HEK293 (cell line): Measurements from ENCODE around the gene ZNF664.

Experiments
- CTCF ChIA-PET: fragments of 350-600 bp; formaldehyde crosslinking; extraction: SDS; loops from one replicate; lab custom pipeline; 2021; ENCODE audit warnings: antibody characterized with exemption; lab: Yijun Ruan, JAX
- POLR2A ChIA-PET: fragments of 300-600 bp; formaldehyde crosslinking; extraction: SDS; loops from one replicate; lab custom pipeline; 2020; ENCODE audit warnings: antibody characterized with exemption, inconsistent platforms; lab: Yijun Ruan, JAX
- H3K27ac ChIP-seq: fragments of 200-500 bp; sonication (Bioruptor generic); 2 replicates; pipeline ENCODE4 v1.5.1; 2014; ENCODE audit warnings: low read depth, low read length, control low read depth, inconsistent platforms; ENCODE audit errors: extremely low read depth
- H3K36me3 ChIP-seq, 2 experiments: fragments of 200-500 bp in 1 of 2; sonication (Bioruptor generic) in 1 of 2; 1 replicate in 1 of 2; 2 replicates in 1 of 2; pipeline ENCODE4 v1.5.1; 2014 to 2017; ENCODE audit warnings: inconsistent platforms in 2 of 2, low read length in 2 of 2; ENCODE audit not compliant: control insufficient read depth in 2 of 2, insufficient read depth in 1 of 2
- H3K4me1 ChIP-seq: fragments of 200-500 bp; sonication (Bioruptor generic); 2 replicates; pipeline ENCODE4 v1.5.1; 2014; ENCODE audit warnings: mild to moderate bottlenecking, low read length, inconsistent platforms; ENCODE audit not compliant: control insufficient read depth, insufficient read depth
- H3K4me3 ChIP-seq: 2 replicates; pipeline ENCODE4 v1.5.1; 2011; ENCODE audit warnings: low read depth, mild to moderate bottlenecking, control low read depth, low read length, moderate library complexity
- H3K9me3 ChIP-seq: fragments of 200-500 bp; sonication (Bioruptor generic); 2 replicates; pipeline ENCODE4 v1.5.1; 2014; ENCODE audit warnings: low read depth, low read length, inconsistent platforms; ENCODE audit not compliant: control insufficient read depth, insufficient read depth
- GLI2 ChIP-seq: fragments of 450-650 bp; formaldehyde crosslinking; IDR thresholded peaks from 2 replicates; pipeline ENCODE4; 2017; ENCODE audit warnings: missing biosample characterization, missing genetic modification characterization, low read depth, borderline replicate concordance
- HIC1 ChIP-seq: fragments of 450-650 bp; formaldehyde crosslinking; IDR thresholded peaks from 2 replicates; pipeline ENCODE4 v1.5.1; 2016; ENCODE audit warnings: missing biosample characterization, missing genetic modification characterization
- HOXC10 ChIP-seq: sonication (generic); formaldehyde crosslinking; IDR thresholded peaks from 2 replicates; pipeline ENCODE4 v1.8.1; 2023; ENCODE audit warnings: mild to moderate bottlenecking, missing genetic modification reagents
- INSM2 ChIP-seq: fragments of 450-650 bp; formaldehyde crosslinking; IDR thresholded peaks from 2 replicates; pipeline ENCODE4 v1.5.1; 2016; ENCODE audit warnings: missing biosample characterization, missing genetic modification characterization
- KLF8 ChIP-seq: fragments of 450-650 bp; formaldehyde crosslinking; IDR thresholded peaks from 2 replicates; pipeline ENCODE4 v1.5.1; 2016; ENCODE audit warnings: missing biosample characterization, missing genetic modification characterization
- PRDM1 ChIP-seq: fragments of 450-650 bp; formaldehyde crosslinking; IDR thresholded peaks from 2 replicates; pipeline ENCODE4; 2016; ENCODE audit warnings: missing biosample characterization, missing genetic modification characterization
- SP3 ChIP-seq: fragments of 450-650 bp; formaldehyde crosslinking; IDR thresholded peaks from 2 replicates; pipeline ENCODE4 v1.5.1; 2016; ENCODE audit warnings: missing biosample characterization, missing genetic modification characterization
- SP7 ChIP-seq: fragments of 450-650 bp; formaldehyde crosslinking; IDR thresholded peaks from 2 replicates; pipeline ENCODE4 v1.5.1; 2016; ENCODE audit warnings: missing biosample characterization, missing genetic modification characterization
- WT1 ChIP-seq: fragments of 450-650 bp; formaldehyde crosslinking; IDR thresholded peaks from 2 replicates; pipeline ENCODE4 v1.5.1; 2016; ENCODE audit warnings: missing biosample characterization, missing genetic modification characterization
- YY1 ChIP-seq: fragments of 450-650 bp; formaldehyde crosslinking; IDR thresholded peaks from 2 replicates; pipeline ENCODE4 v1.5.1; 2018; ENCODE audit warnings: missing biosample characterization, missing genetic modification characterization
- ZIC2 ChIP-seq: fragments of 450-650 bp; formaldehyde crosslinking; IDR thresholded peaks from 2 replicates; pipeline ENCODE4 v1.5.1; 2016; ENCODE audit warnings: missing biosample characterization, missing genetic modification characterization
- ZNF114 ChIP-seq: fragments of 450-650 bp; formaldehyde crosslinking; IDR thresholded peaks from 2 replicates; pipeline ENCODE4 v1.5.0; 2017; ENCODE audit warnings: missing biosample characterization, missing genetic modification characterization
- ZNF146 ChIP-seq: fragments of 450-650 bp; formaldehyde crosslinking; IDR thresholded peaks from 2 replicates; pipeline ENCODE4 v1.5.1; 2016; ENCODE audit warnings: missing biosample characterization, missing genetic modification characterization
- ZNF223 ChIP-seq: fragments of 450-650 bp; formaldehyde crosslinking; IDR thresholded peaks from 2 replicates; pipeline ENCODE4 v1.5.1; 2016; ENCODE audit warnings: missing biosample characterization, missing genetic modification characterization
- ZNF354C ChIP-seq: fragments of 450-650 bp; formaldehyde crosslinking; IDR thresholded peaks from 2 replicates; pipeline ENCODE4 v1.5.1; 2016; ENCODE audit warnings: missing biosample characterization, missing genetic modification characterization, low read depth, borderline replicate concordance
- ZNF416 ChIP-seq: fragments of 450-650 bp; formaldehyde crosslinking; IDR thresholded peaks from 2 replicates; pipeline ENCODE4 v1.5.1; 2016; ENCODE audit warnings: missing biosample characterization, missing genetic modification characterization
- ZNF629 ChIP-seq: fragments of 450-650 bp; formaldehyde crosslinking; IDR thresholded peaks from 2 replicates; pipeline ENCODE4 v1.5.1; 2017; ENCODE audit warnings: missing biosample characterization, missing genetic modification characterization
- ZNF701 ChIP-seq: fragments of 450-650 bp; formaldehyde crosslinking; IDR thresholded peaks from 2 replicates; pipeline ENCODE4 v1.5.1; 2016; ENCODE audit warnings: missing biosample characterization, missing genetic modification characterization
- ZNF707 ChIP-seq: fragments of 450-650 bp; formaldehyde crosslinking; IDR thresholded peaks from 2 replicates; pipeline ENCODE4 v1.5.1; 2016; ENCODE audit warnings: missing biosample characterization, missing genetic modification characterization
- ZNF837 ChIP-seq: fragments of 450-650 bp; formaldehyde crosslinking; IDR thresholded peaks from 2 replicates; pipeline ENCODE4 v1.5.1; 2016; ENCODE audit warnings: missing biosample characterization, missing genetic modification characterization
- ZSCAN30 ChIP-seq: fragments of 450-650 bp; IDR thresholded peaks from 2 replicates; pipeline ENCODE4 v1.5.1; 2018; ENCODE audit warnings: missing biosample characterization, mild to moderate bottlenecking, missing genetic modification characterization, moderate library complexity

The ZNF664 gene

GRCh38 chr12:124024263-124024678, 51.3 kb downstream of the ZNF664 start:
- no peak overlapping the region for H3K4me3 ChIP-seq
- TF ChIP-seq ZIC2 (tag by site-specific recombination) (peak; percentile 52), WT1 (no peak)
- TF ChIP-seq, all 188 proteins: peak for 1
- no peaks in the 10 kb centered on the region for H3K4me1 ChIP-seq
- ChIA-PET CTCF (interaction anchor here (0.9 to 2.1 kb wide), 2 partner anchors 12 to 23 kb away, joined by 3 to 8 read pairs; no protein-coding TSS in a partner anchor), POLR2A (no interaction called here)
- no peaks in the 10 kb centered on the region for H3K9me3 ChIP-seq
- H3K27ac ChIP-seq, result no peak overlapping the region
- H3K36me3 ChIP-seq, result no peaks in the 10 kb centered on the region

DNA sequence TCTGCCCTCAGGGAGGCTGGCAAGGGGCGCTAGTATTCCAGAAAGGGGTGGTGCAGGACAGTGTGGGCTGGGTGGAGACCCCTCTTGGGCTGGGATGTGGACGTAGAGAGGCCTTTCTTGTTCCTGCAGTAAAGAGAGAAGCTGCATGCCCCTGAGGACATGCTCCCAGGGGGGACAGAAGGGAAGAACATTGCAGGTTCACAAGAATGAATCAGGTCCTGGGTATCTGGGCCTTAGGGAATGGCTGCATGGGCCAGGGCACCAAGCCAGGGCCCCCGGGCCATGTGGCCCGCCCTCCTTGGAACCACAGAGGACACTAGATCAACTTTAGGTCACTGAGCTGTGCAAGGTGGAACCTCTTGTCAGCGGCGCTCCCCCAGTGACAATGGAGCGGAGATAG, 51.8 kb downstream of the ZNF664 start:
- ChIA-PET POLR2A (no interaction called here), CTCF (interaction anchor here (0.5 to 2.1 kb wide), 4 partner anchors 12 to 1334 kb away, joined by 3 to 8 read pairs (median 4); no protein-coding TSS in a partner anchor)
- Histone ChIP-seq H3K4me3 (no peak overlapping the region), H3K9me3 (no peaks in the 10 kb centered on the region), H3K36me3 (no peaks in the 10 kb centered on the region), H3K4me1 (no peaks in the 10 kb centered on the region), H3K27ac (no peak overlapping the region)
- TF ChIP-seq HOXC10 (CRISPR knock-in tag) (no peak), ZNF416 (tag by site-specific recombination) (no peak), ZSCAN30 (no peak), PRDM1 (tag by site-specific recombination) (no peak), ZNF837 (no peak), YY1 (tag by site-specific recombination) (no peak), ZNF354C (tag by site-specific recombination) (no peak), ZNF114 (no peak), ZNF223 (no peak), ZNF707 (no peak)
- TF ChIP-seq, all 188 proteins: peak for 0

GRCh38 chr12:124025661-124026060, 52.6 kb downstream of the ZNF664 start:
- CTCF ChIA-PET, result interaction anchor here (0.6 to 2.1 kb wide), 2 partner anchors 11 to 238 kb away, joined by 3 to 8 read pairs; no protein-coding TSS in a partner anchor
- H3K4me1 ChIP-seq, result no peaks in the 10 kb centered on the region

More at GRCh38 chr12:124025661-124026060, 52.6 kb downstream of the ZNF664 start:
- TF ChIP-seq ZNF629 (tag by site-specific recombination) (no peak), HIC1 (no peak), SP3 (no peak), ZNF701 (tag by site-specific recombination) (no peak), SP7 (tag by site-specific recombination) (no peak), ZSCAN30 (no peak), INSM2 (tag by site-specific recombination) (no peak), GLI2 (no peak), ZNF146 (tag by site-specific recombination) (no peak), KLF8 (no peak)
- POLR2A ChIA-PET, result no interaction called here
- Histone ChIP-seq H3K9me3 (no peaks in the 10 kb centered on the region), H3K4me3 (no peak overlapping the region), H3K36me3 (no peaks in the 10 kb centered on the region), H3K27ac (no peak overlapping the region)
